Upper lobe of left lung (tissue), 4 donors: ENCODE measurements around the gene ACBD6.

Experiments used
- POLR2A ChIP-seq, 4 donors: fragments of 450-650 bp; IDR thresholded peaks; one replicate each; pipeline ENCODE4 v1.5.1; 2016 to 2017; ENCODE audit warnings: antibody characterized with exemption in 4 of 4, mild to moderate bottlenecking in 2 of 4
- TF ChIP-seq, protein P1 (sequence below), 6 experiments: fragments of 450-650 bp in 4 of 6; fragments of 200-600 bp in 2 of 6; sonication (generic) in 2 of 6; IDR thresholded peaks; one replicate each; pipeline ENCODE4 v1.5.1; 2016 to 2019; ENCODE audit warnings: antibody characterized with exemption in 6 of 6

DNA sequence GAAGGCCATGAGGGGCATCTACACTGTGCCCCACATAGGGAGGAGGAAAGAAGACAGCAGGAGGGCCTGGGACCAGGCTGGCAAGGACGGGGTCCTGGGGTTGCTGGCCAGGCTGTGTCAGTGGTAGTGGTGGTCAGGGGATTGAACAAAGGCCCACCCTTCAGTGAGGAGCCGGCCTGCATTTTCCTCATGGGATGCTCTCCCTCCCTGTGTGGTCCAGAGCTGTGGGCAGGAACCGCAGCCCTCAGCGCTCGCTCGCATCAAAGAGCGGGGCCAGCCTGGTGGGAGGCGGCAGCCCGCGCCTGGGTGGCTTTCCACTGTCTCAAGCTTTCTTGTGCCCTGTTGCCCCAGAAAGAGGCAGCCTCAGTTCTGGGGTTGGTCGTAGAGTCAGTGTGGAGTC is 247.5 kb downstream of the ACBD6 start:
- TF ChIP-seq, protein P1, sequence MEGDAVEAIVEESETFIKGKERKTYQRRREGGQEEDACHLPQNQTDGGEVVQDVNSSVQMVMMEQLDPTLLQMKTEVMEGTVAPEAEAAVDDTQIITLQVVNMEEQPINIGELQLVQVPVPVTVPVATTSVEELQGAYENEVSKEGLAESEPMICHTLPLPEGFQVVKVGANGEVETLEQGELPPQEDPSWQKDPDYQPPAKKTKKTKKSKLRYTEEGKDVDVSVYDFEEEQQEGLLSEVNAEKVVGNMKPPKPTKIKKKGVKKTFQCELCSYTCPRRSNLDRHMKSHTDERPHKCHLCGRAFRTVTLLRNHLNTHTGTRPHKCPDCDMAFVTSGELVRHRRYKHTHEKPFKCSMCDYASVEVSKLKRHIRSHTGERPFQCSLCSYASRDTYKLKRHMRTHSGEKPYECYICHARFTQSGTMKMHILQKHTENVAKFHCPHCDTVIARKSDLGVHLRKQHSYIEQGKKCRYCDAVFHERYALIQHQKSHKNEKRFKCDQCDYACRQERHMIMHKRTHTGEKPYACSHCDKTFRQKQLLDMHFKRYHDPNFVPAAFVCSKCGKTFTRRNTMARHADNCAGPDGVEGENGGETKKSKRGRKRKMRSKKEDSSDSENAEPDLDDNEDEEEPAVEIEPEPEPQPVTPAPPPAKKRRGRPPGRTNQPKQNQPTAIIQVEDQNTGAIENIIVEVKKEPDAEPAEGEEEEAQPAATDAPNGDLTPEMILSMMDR (IDR thresholded peaks at IDR 0.05) = no peak
- no peak for TF ChIP-seq POLR2A (IDR thresholded peaks at IDR 0.05)
